Fibroblast of skin of left quadriceps (primary cell): Measurements from ENCODE around the gene LCE7A.

Experiments
- DNase-seq, 2 experiments: peaks; one replicate each; pipeline ENCODE4 v3.0.0-alpha.2; 2013; ENCODE audit warnings: low read depth in 2 of 2

The LCE7A gene, protein sequence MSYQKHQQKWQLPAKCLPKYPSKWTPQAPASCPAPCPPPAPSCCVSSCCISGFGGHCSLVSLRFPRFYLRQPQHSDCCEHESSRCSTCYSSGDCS

DNA sequence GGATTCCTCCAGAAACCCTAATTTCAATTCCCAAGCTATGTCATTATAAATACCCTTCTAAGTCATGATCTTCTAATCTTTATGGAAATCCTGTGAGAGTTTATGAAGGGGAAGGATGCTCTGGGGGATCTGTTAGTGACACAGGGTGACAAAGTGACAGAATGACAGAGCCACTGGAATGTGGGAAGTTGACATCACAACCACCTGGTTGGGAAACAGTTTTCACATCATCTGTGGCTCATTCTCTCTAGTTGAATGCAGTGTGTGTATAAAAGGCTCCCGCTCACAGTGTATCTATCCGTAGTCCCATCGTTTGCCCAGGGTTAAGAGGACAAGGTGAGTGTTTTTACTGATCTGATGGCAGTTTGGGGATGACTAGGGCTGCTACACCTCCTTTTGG, at the start of gene LCE7A:
TSS of gene LCE7A (plus strand) at position 301 of the 400 bp plus-strand sequence. CDS start 702 bp downstream, outside the sequence.
- DNase-seq: no peak

DNA sequence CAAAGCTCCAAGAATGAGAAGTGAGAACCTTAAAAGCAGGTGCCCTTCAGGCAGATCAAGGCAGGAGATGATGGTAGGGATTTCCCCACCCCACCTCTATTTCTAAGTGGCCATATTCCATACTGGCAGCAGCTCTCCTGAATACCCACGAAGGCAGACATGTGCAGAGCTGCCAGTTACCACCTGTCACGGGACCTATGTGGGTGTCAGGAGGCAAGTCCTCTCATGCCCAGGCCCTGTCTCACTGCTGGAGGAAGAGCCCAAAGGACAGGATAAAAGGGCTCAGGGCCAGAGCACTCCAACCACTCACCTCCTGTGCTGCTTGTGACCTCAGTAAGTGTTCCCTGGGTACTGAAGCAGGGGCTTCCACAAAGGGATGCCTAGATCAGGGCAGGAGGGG, 48.7 kb upstream of the LCE7A start:
- no peak for DNase-seq

DNA sequence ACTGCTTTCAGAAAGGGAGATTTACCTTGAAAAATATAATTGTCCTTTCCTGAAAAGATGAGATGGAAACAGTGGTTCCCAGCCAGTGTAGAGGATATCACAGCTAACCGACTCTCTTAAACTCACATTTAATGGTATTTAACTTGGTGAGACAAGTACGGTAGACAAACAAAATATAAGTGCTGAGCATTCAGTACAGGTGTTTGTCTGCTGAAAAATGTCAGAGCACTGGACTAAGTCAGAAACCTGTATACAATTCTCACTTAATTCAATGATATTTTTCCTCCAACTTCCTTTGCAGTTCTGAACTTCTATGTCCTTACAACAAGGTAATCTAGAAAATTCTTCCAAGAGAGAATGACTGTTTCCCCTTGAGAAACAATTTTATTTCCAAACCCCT, 48.1 kb upstream of the LCE7A start, which contains the start of gene LCE1B:
TSS of gene LCE1B (plus strand) at position 301 of the 400 bp plus-strand sequence. CDS start 476 bp downstream, outside the sequence.
- no peak for DNase-seq

DNA sequence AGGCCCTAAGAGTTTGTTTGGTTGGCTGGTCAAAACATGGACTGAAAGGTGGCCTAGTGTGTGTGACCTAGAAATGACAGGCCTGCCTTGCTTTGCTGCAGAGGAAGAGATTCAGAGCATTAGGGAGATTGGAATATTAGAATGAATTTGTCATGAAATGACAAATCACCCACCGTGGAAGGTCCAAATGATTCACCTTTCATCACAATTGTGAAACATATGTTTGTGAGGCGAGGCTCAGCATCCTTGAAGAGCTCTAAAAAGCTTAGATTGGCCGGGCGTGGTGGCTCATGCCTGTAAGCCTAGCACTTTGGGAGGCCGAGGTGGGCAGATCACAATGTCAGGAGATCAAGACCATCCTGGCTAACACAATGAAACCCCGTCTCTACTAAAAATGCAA, 42.5 kb upstream of the LCE7A start:
- DNase-seq: no peak

DNA sequence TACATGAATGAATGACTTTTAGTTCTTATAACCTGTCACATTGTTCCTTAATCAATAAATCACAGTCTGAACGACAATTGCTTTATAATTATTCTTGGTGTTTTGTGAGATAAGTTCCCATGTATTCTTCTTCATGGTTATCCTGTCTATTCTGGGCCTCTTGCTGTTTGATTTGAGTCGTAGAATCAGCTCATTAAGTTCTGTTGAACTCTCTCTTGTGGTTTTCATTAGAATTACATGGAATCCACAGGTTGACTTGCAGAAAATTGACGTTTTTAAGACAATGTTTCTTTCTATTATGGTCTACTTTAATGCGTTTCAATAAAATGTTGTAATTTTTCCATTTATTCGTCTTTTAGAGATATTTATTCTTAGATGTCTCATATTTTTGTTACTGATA, 36.5 kb upstream of the LCE7A start:
- no peak for DNase-seq

DNA sequence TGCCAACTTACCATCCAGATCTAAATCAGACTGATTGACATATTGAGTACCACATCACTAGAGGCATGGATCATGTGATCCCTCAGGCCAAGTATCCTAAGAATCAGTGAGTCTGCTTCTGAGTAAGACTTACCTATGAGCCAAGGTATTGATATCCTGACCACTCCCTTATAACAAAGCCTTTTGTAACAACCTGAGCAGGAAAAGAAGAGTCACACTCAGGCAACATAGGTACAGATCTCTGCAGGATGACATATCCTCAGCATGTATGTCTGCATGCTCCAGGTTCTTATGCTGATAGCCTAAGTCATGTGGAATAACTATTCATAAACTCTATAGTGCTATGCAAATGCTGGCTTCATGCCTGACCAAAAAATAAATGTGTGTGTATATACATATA, 34.8 kb upstream of the LCE7A start:
- DNase-seq: no peak

DNA sequence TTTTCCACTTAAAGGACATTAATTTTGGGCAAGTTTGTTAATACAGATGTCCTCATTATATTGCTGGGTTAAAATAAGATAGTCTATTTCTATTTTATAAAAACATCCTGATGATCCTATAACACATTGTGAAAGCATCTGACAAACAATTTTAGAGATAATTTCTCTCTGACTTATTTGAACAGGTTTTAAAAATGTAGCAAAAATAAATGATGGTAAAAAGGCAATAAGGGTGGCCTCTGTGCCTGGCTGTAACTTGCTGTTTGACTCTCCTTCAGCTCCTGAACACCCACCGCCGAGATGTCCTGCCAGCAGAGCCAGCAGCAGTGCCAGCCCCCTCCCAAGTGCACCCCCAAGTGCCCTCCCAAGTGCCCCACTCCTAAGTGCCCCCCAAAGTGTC, 32.6 kb upstream of the LCE7A start, which contains the start of gene LCE1A:
TSS of gene LCE1A (plus strand) at position 301 of the 400 bp plus-strand sequence. CDS start at position 301, 0 bp downstream.
- no peak for DNase-seq

DNA sequence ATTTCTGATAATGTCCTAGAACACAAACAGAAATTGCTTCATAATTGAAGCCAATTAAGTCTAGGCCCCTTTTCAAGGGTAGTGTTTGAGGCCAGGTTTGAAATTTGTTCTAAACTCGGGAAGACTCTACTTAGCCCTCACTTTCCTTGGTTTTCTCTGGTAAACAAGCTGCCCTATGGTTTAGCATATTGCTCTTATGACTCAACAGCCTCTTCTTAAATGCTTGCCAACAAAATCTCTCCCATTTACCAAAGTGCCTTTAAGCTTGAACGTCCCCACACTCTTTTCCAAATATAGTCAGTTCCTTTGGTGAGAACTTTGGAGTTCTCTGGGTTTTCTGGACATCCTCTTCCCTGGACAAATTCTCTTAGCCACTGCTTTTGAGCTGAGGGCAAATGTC, 22.9 kb upstream of the LCE7A start:
- DNase-seq: no peak

DNA sequence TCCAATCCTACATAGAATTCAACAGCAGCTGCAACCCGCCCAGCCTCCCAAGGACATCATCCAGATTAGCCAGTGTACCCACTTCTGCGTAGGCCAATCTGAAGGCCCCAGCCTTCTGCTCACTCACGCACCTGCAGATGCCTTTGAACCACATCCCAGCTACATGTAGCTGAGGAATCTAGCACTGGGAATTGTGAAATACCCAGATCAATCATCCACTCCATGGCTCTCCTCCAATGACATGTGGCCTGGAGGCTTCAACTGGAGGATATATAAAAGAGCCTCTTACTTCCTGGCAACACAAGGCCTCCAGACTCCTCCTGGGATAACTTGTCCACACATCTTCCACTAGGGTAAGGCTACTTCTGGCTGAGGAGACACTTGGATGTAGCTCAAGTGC, 17.2 kb upstream of the LCE7A start, which contains the start of gene LCE6A:
TSS of gene LCE6A (plus strand) at position 301 of the 400 bp plus-strand sequence. CDS start 665 bp downstream, outside the sequence.
- no peak for DNase-seq

DNA sequence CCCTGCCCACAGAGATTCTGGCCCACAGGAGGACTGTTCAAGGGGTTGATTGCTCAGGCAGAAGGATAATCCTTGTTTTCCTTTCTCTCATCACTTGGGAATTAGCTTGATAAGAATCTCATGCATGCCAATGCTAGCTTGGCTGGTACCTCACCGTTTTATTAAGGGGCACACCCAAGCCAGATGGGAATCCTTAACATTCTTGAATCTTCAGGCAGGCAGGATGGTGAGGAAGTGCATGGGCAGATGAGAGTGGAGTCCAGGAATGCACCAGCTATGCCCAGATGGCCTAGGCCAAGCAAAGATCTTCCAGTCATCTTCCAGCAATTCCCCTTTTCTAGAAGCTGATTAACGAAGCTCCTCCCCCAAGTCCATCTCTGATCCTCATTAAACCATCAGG, 4.1 kb upstream of the LCE7A start:
- no peak for DNase-seq

DNA sequence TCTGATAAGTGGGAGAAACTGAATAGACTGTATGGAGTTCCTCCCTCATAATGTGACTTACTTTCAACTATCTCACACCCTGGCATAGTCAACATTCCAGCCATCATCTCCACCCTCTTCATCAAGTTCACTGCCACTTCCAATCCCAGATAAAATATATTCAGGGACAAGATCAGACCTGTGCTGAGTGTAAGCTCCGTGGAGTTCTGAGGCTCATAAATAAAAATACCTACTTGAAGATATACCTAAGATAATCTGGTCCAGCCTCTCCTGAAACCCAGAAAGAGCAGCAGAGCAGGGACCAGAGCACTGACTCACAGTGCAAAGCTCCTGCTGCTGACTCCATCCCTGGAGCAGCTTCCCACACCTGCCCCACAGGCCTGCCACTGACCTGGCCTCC, 1.7 kb upstream of the LCE7A start:
- DNase-seq: no peak

DNA sequence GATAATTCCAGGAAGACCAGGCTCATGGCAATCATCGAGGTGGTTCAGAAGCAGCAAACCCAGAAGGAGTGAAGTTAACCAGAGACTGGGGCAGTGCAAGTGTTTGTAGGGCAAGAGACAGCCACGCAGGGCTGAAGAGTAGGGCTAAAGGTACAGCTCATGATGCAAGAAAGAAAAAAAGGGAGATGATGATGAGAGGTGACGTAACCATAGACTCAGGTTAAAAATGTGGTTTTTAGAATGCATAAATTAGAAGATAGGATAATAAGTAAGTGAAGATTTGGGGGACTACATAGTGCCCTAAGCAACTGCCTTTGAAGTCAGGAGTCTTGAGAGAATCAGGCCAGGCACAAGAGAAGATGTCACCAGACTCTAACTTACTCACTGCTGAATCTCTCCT, 333 bp downstream of the LCE7A start:
- DNase-seq: no peak

DNA sequence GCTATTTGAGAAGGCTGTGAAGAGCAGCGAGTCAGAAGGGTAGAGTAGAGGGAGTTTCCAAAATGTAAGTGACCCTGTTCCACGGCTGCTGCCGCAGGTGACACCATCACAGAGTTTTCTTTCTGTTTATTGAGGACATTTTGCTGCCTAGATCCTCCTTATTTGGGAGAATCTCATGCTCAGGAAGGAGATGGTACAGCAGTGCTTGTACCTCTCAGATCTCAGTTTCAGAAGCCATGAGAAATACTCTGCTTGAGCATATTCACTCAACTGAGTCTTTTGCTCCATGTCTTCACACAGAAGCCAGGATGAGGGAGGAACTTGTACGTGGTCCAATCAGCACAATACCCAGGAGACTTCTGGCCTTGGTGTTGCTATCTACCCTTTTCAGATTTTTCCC, 1.6 kb downstream of the LCE7A start:
- DNase-seq: no peak

DNA sequence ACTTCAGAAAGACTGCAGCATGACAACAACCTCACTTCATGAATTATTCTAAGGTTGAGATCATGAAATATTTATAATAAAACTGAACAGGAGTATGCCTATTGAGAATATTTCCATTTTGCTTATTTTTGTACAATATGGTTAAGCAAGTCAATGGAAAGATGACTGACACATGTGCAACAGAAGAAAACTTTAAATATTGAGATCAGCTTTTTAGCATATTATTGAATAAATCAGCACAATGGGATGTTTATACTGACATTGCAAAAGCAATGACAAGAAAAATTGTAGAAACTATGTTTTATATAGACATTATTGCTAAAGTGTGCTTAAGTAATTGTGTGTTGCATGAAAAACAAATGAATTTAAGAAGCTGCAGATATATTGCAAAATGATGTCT, 4.6 kb downstream of the LCE7A start:
- no peak for DNase-seq

DNA sequence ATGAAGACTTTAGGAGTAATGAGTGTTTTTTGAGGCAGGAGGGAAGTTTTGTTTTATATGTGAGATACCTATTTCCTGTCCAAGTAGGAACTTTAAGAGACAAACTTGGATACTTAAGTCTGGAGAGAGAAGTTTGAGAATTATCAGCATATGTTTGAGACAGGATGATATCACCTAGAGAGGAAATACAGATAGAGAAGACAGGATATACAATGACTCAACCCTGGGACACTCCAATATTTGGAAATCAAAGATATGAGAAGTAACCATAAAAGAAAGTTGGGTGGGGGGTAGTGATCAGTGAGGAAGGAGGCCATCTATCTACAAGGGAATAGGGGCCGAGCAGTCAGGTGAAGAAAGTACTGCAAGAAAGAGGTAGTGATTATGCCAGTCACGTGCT, 6.5 kb downstream of the LCE7A start:
- no peak for DNase-seq

DNA sequence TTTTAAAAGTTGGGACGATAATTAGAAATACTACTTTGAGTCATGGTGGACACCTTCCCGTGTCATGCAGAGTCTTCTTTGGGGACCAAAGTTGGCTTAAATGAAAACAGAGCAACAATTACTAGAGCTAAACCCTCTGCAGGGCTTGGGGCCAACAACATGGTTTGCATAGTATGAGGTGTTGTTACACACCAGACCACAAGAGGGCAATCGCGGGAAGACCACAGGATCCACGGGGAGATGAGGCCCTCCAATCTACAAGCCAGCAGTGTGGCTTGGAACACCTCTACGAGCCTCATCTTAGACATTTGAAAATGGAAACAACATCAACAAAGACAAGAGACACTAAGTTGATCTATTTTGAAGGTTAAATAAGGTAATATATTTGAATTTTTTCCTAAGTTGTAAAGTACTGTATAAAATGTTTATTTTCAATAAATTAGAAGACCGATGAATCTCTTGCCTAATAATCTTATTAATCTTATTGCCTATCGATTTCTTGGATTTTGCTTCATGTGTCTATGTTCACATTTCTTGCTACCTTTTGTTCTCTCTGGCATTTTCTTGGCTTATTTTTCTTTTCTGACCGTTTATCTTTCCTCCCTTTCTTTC, 10.1 kb downstream of the LCE7A start:
- peak; percentile 27 to 41 for DNase-seq

DNA sequence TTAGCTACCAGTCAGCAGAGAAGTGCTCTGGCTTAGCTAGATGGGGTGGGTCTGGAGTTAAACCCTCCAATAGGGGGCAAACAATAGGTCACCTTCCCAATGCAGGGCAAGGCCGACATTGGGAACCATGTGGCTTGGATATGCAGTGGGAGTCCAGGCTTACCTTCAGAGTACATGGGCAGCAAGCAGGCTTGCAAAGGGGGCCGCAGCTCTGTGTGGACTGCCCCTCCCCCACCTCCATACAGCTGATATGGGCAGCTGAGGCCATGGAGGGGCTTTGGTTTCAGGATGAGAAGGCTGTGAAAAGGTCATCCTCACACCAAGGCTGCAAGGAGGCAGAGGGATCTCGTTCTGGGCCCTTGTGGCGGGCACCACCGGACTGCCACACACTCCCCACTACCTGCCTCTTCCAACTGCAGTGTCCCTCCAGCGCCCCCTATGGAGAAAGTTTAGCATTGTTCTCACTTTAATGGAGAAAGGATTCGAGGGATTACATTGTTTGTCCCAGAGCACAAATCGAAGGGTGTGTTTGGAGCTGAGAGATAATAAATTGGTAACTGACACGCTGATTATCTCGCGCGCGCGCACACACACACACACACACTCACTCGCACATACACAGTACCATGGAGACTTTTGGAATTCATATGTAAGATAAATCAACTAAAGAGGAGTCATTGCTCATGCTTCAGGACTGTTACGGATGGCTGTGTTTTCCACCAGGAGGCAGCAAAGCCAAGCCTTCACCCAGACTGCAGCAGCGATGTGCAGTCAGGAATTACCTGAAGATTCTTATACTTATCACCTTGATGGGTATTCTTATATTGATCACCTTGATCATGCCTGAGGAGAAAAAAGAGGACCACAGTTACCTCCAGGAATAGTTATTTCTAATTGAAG, 11.3 kb downstream of the LCE7A start:
- no peak for DNase-seq

DNA sequence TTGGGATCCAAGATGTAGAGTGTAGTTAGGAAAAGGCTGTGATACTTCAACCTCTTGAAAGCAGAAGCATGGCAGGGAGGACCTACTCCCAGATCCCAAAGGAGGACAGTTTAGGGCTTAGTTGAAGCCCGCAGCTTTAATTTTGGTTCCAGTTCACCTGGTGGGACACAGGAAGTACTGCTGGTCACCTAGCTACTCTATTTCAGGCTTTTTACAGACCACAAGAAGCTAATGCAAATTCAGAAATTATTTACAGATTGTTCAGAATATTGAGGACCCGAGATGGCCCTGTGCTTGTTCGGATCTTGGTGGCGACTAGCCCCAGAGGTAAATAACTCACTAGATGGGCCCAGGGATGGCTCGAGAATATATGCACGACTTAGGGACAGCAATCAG, 11.9 kb downstream of the LCE7A start:
- DNase-seq: no peak

DNA sequence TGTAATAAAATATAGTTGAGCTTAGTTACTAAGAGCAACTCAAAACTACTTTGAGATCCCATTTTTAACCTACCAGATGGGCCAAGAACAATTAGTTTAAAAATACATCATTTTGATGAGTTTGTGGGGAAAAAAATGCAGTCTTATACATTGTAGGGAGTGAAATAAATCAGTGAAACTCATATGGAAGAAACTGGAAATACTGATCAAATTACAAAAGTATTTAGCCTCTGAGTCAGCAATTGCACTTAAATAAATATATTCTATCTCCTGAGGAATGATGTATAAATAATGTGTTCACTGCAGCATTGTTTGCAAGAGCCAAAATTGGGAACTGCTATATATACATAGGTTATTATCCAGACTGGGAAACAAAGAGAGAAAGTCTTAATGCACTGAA, 13.7 kb downstream of the LCE7A start:
- peak; percentile 69 to 73 for DNase-seq

DNA sequence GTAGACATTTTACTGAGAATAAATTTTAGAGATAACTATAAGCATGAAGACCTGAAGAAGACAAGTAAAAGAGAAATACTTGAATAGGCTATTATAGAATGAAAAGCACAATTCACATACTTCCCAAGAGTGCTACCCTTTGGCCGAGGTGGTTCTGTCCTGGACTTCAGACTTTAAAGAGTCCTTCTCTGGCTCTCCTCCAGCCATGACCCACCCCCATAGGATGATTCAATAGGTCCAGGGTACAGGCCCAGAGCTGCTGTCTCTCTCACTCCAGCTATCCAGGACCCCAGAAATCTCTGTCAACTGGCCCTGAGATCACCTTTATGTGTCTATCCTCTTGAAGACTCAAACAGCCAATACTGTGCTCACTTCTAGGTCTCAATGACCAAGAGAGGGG, 17.0 kb downstream of the LCE7A start:
- DNase-seq: no peak

DNA sequence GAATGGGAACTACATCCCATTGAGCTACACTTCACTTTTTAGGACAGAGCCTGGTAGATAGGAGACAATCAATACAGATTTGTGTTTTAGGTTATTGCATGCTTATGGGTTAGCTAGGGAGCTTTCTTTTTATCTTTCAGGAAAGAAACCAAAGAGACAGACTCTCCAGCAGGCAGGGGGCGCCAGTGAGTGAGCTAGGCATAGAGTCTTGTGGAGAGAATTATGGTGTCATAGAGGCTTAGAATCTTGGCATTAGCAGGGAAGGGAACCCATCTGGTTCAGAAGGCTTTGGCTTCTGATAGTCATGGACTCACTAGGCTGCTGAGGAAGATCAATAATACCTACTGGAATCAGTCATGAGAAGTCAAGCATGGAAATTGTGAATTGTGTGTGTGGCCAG, 18.2 kb downstream of the LCE7A start, which contains the start of gene SMCP:
TSS of gene SMCP (plus strand) at position 281 of the 400 bp plus-strand sequence. CDS start 6,101 bp downstream, outside the sequence.
- DNase-seq: no peak

DNA sequence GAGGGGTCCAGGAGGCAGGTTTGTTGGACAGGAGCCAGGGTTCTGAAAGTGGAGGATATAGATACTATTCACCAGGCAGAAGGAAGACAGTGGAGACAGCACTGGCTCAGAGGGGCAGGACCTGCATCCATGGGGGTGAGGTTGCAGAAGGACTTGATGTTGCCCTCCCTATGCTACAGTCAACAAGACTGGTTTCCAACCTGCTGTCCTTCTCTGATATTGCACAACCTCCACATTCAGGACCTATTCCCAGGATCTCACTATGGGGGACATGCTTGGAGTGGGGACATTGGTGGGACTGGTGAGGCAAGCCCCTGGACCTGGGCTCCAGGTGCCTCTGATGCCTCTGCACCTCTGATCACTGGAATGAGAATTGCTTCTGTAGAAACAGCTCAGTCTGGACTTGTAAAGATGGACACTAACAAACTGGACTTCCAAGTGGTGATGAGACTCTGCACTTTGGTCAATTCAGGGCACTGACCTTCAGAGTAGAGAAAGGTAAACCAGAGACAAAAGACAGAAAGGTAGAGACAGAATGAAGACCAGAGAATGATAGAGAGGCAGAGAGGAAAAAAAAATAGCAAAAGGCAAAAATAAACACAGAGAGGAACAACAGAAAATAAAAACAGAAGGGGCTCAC, 19.9 kb downstream of the LCE7A start:
- DNase-seq: no peak
